NB4 (cell line): ENCODE data around the gene EPB41L4A.

Experiments used
- CTCF ChIP-seq: IDR thresholded peaks from one replicate; pipeline ENCODE4 v1.5.1; 2012; ENCODE audit warnings: low read depth, low read length
- MAX ChIP-seq: IDR thresholded peaks from 2 replicates; pipeline ENCODE4 v1.6.1; 2011; ENCODE audit warnings: low read depth, low read length
- MYC ChIP-seq: IDR thresholded peaks from 2 replicates; pipeline ENCODE4 v1.6.1; 2011; ENCODE audit warnings: low read depth, low read length

GRCh38 chr5:112382886-112383285, 36.2 kb downstream of the EPB41L4A start:
- TF ChIP-seq MYC (no peak), CTCF (no peak), MAX (no peak)
